H9 (cell line): ENCODE data around the gene PLEKHG3. TPM values are rescaled to one million over a fixed set of nuclear protein-coding genes. Genes with fewer than 3 reads are reported as not detected.

Source experiments
- DNase-seq: peaks from one replicate; pipeline ENCODE4 v3.0.0-alpha.2; 2017
- H2AFZ ChIP-seq: one replicate; pipeline ENCODE4 v1.6.1; 2013; ENCODE audit warnings: mild to moderate bottlenecking, low read length, control low read depth, moderate library complexity
- H2AK5ac ChIP-seq: 2 replicates; pipeline ENCODE4 v1.6.1; 2013; ENCODE audit warnings: low read length, control low read depth, mixed read lengths; ENCODE audit not compliant: insufficient read length
- H2BK120ac ChIP-seq: one replicate; pipeline ENCODE4 v1.6.1; 2013; ENCODE audit warnings: low read depth, mild to moderate bottlenecking, low read length, control low read depth, inconsistent platforms; ENCODE audit not compliant: poor library complexity, severe bottlenecking
- H2BK12ac ChIP-seq: 2 replicates; pipeline ENCODE4 v1.6.1; 2013; ENCODE audit warnings: low read length, control low read depth, mixed read lengths, low read depth; ENCODE audit not compliant: insufficient read length
- H2BK15ac ChIP-seq: 2 replicates; pipeline ENCODE4 v1.6.1; 2013; ENCODE audit warnings: low read depth, low read length, control low read depth
- H2BK20ac ChIP-seq: one replicate; pipeline ENCODE4 v1.6.1; 2013; ENCODE audit warnings: low read depth, mild to moderate bottlenecking, low read length, control low read depth, inconsistent platforms; ENCODE audit not compliant: poor library complexity, severe bottlenecking
- H2BK5ac ChIP-seq: 2 replicates; pipeline ENCODE4 v1.6.1; 2013; ENCODE audit warnings: low read length, control low read depth, mixed read lengths; ENCODE audit not compliant: insufficient read length
- H3K14ac ChIP-seq: 2 replicates; pipeline ENCODE4 v1.6.1; 2013; ENCODE audit warnings: low read length, control low read depth; ENCODE audit not compliant: insufficient read depth
- H3K18ac ChIP-seq: 2 replicates; pipeline ENCODE4 v1.6.1; 2013; ENCODE audit warnings: low read depth, mild to moderate bottlenecking, mixed read lengths, low read length, control low read depth; ENCODE audit not compliant: insufficient read length
- H3K23ac ChIP-seq: 2 replicates; pipeline ENCODE4 v1.6.1; 2013; ENCODE audit warnings: low read length, control low read depth, mixed read lengths, low read depth; ENCODE audit not compliant: insufficient read length
- H3K23me2 ChIP-seq: 2 replicates; pipeline ENCODE4 v1.6.1; 2013; ENCODE audit warnings: low read depth, mild to moderate bottlenecking, mixed read lengths, low read length, control low read depth; ENCODE audit not compliant: insufficient read length, poor library complexity, severe bottlenecking
- H3K27ac ChIP-seq: 2 replicates; pipeline ENCODE4 v1.5.1; 2013; ENCODE audit warnings: low read length, control low read depth, mixed read lengths, low read depth; ENCODE audit not compliant: insufficient read length
- H3K27me3 ChIP-seq: 2 replicates; pipeline ENCODE4 v1.6.1; 2013; ENCODE audit warnings: low read length, control low read depth, inconsistent platforms; ENCODE audit not compliant: insufficient read depth
- H3K4ac ChIP-seq: 2 replicates; pipeline ENCODE4 v1.6.1; 2013; ENCODE audit warnings: low read depth, mild to moderate bottlenecking, control low read depth, inconsistent platforms, low read length, moderate library complexity
- H3K4me1 ChIP-seq: 2 replicates; pipeline ENCODE4 v1.6.1; 2013; ENCODE audit warnings: low read length, control low read depth, inconsistent platforms; ENCODE audit not compliant: insufficient read depth
- H3K4me2 ChIP-seq: 2 replicates; pipeline ENCODE4 v1.6.1; 2013; ENCODE audit warnings: low read length, control low read depth, mixed read lengths; ENCODE audit not compliant: insufficient read length, insufficient read depth
- H3K56ac ChIP-seq: 2 replicates; pipeline ENCODE4 v1.6.1; 2013; ENCODE audit warnings: low read depth, mild to moderate bottlenecking, mixed read lengths, low read length, control low read depth; ENCODE audit not compliant: insufficient read length
- H3K79me1 ChIP-seq: 2 replicates; pipeline ENCODE4 v1.6.1; 2013; ENCODE audit warnings: low read depth, mild to moderate bottlenecking, moderate library complexity, low read length, control low read depth, inconsistent platforms; ENCODE audit not compliant: insufficient read depth, poor library complexity, severe bottlenecking
- H3K79me2 ChIP-seq: 2 replicates; pipeline ENCODE4 v1.6.1; 2013; ENCODE audit warnings: low read length, control low read depth, inconsistent platforms; ENCODE audit not compliant: insufficient read depth
- H3K9ac ChIP-seq: 2 replicates; pipeline ENCODE4 v1.6.1; 2013; ENCODE audit warnings: low read length, control low read depth, mixed read lengths; ENCODE audit not compliant: insufficient read length; ENCODE audit errors: extremely low read depth
- H3K9me3 ChIP-seq: one replicate; pipeline ENCODE4 v1.6.1; 2013; ENCODE audit warnings: low read depth, low read length, inconsistent platforms; ENCODE audit not compliant: control insufficient read depth
- H3T11ph ChIP-seq: one replicate; pipeline ENCODE4 v1.6.1; 2013; ENCODE audit warnings: mild to moderate bottlenecking, low read length, control low read depth, inconsistent platforms
- H4K20me1 ChIP-seq: one replicate; pipeline ENCODE4 v1.6.1; 2013; ENCODE audit not compliant: control insufficient read depth, insufficient read length, insufficient read depth
- H4K5ac ChIP-seq: 2 replicates; pipeline ENCODE4 v1.6.1; 2013; ENCODE audit warnings: low read depth, mild to moderate bottlenecking, mixed read lengths, low read length, control low read depth; ENCODE audit not compliant: insufficient read length
- H4K8ac ChIP-seq: replicated peaks from 2 replicates; pipeline ENCODE4 v1.6.1; 2013; ENCODE audit warnings: low read length, control low read depth, mixed read lengths, low read depth; ENCODE audit not compliant: insufficient read length
- H4K91ac ChIP-seq: 2 replicates; pipeline ENCODE4 v1.6.1; 2013; ENCODE audit warnings: low read depth, mild to moderate bottlenecking, moderate library complexity, mixed read lengths, low read length, control low read depth; ENCODE audit not compliant: insufficient read length
- H3K27ac Mint-ChIP-seq, 3 experiments: 2 replicates in 2 of 3; 3 replicates in 1 of 3; pipeline ENCODE4 v1.8.0; 2020 to 2021; ENCODE audit warnings: mixed read lengths in 3 of 3, mild to moderate bottlenecking in 1 of 3, moderate library complexity in 1 of 3
- H3K27me3 Mint-ChIP-seq: 2 replicates; pipeline ENCODE4 v1.8.0; 2021; ENCODE audit warnings: low read depth, mild to moderate bottlenecking, moderate library complexity, mixed read lengths
- H3K36me3 Mint-ChIP-seq, 3 experiments: 2 replicates in 2 of 3; 3 replicates in 1 of 3; pipeline ENCODE4 v1.8.0; 2020 to 2021; ENCODE audit warnings: low read depth in 3 of 3, mixed read lengths in 3 of 3; ENCODE audit not compliant: insufficient read depth in 1 of 3
- H3K4me1 Mint-ChIP-seq, 2 experiments: 2 replicates each; pipeline ENCODE4 v1.8.0; 2020; ENCODE audit warnings: mixed read lengths in 2 of 2
- H3K4me3 Mint-ChIP-seq, 2 experiments: 2 replicates in 1 of 2; 3 replicates in 1 of 2; pipeline ENCODE4 v1.8.0; 2020 to 2021; ENCODE audit warnings: mild to moderate bottlenecking in 2 of 2, mixed read lengths in 2 of 2, moderate library complexity in 1 of 2
- H3K9me3 Mint-ChIP-seq, 2 experiments: 2 replicates in 1 of 2; 3 replicates in 1 of 2; pipeline ENCODE4 v1.8.0; 2020; ENCODE audit warnings: mild to moderate bottlenecking in 2 of 2, mixed read lengths in 2 of 2, moderate library complexity in 1 of 2
- CTCF ChIP-seq: fragments of 200-600 bp; sonication (generic); conservative IDR thresholded peaks from 3 replicates; pipeline ENCODE4 v1.8.0; 2021; ENCODE audit warnings: antibody characterized with exemption, mild to moderate bottlenecking
- WGBS: extraction: QIAGEN DNeasy Blood & Tissue Kit; methylation state at CpG from one replicate; pipeline ENCODE4 v1.1.7; 2013; ENCODE audit warnings: missing lambda C conversion rate, low lambda C conversion rate, mixed read lengths; ENCODE audit not compliant: insufficient read length; ENCODE audit errors: extremely low coverage; 5-methylcytosine and 5-hydroxymethylcytosine counted together
- total RNA-seq: library from RNA; stranded (reverse); gene quantifications from 2 replicates; pipeline ENCODE4 v1.2.1, GENCODE V29; 2021

Gene PLEKHG3
- total RNA-seq, 1 experiment from 2014 or later = 48.5 TPM

DNA sequence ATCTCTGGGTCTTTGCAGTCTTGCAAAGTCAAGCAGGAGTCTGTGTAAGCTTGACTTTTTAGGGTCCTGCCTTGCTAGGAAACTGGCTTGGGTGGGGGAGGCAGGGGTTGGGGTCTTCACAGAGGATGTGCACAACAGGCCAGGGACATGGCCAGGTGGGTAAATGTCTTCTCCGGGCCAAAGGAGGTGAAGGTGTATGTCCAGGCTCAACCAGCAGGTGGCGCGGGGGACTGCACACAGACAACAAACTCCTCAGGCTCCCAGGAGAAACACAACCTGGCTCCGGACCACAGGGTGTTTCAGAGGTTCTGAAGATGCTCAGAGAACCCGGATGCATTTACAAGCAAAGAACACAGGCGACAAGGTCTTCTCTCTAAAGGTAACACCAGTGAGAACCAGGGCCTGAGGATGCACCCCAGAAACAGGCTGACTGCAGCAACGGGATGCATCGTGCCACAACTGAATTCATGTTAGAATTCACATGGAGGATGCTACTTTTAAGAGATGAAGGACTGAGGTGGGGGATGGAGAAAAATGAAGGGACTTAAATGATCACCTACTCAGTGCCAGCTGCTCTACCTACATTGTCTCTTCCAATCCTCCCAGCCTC lies 56.0 kb downstream of the PLEKHG3 start:
- no peak overlapping the region for H2BK120ac ChIP-seq
- no peak overlapping the region for H2BK20ac ChIP-seq
- Mint-ChIP-seq H3K36me3 (no peaks in the 10 kb centered on the region; a peak in 2 of 7 replicates), H3K9me3 (peaks cover 0 to 3% of the 10 kb centered on the region in 2 experiments; a peak in 2 of 5 replicates), H3K27me3 (peaks cover 24% of the 10 kb centered on the region), H3K4me1 (peaks cover 50 to 60% of the 10 kb centered on the region in 2 experiments), H3K4me3 (no peak overlapping the region), H3K27ac (peak overlapping the region in 1 of 3 experiments; percentile 14; a peak in 1 of 7 replicates)
- peak; percentile 81 for DNase-seq
- H3K27me3 ChIP-seq = no peaks in the 10 kb centered on the region
- H2BK12ac ChIP-seq = no peak overlapping the region
- H3K23ac ChIP-seq = no peak overlapping the region
- H3K9ac ChIP-seq = no peak overlapping the region
- H3K4me2 ChIP-seq = no peak overlapping the region
- H2AK5ac ChIP-seq = no peak overlapping the region
- no peak overlapping the region for H2BK5ac ChIP-seq
- H4K91ac ChIP-seq = no peak overlapping the region
- no peak overlapping the region for H3K27ac ChIP-seq
- no peak overlapping the region for H3K56ac ChIP-seq
- H3K9me3 ChIP-seq = no peaks in the 10 kb centered on the region
- H2BK15ac ChIP-seq = no peak overlapping the region
- no peaks in the 10 kb centered on the region for H3K79me2 ChIP-seq
- H3T11ph ChIP-seq = no peak overlapping the region
- no CpG with 5 or more reads among the region's 8 CpGs for WGBS
- no peak overlapping the region for H2AFZ ChIP-seq
- H3K14ac ChIP-seq = no peak overlapping the region
- no peak overlapping the region for H4K5ac ChIP-seq
- peak; percentile 82 for TF ChIP-seq CTCF
- H3K18ac ChIP-seq = no peak overlapping the region
- H3K79me1 ChIP-seq = no peaks in the 10 kb centered on the region
- H3K23me2 ChIP-seq = peaks cover 4% of the 10 kb centered on the region
- H4K8ac ChIP-seq = no peak overlapping the region
- peaks cover 5% of the 10 kb centered on the region; the same call in 1 of the 2 replicates for H3K4me1 ChIP-seq
- H3K4ac ChIP-seq = no peak overlapping the region
- H4K20me1 ChIP-seq = no peaks in the 10 kb centered on the region
